Neural cell (in vitro differentiated cells): ENCODE data around the gene ONECUT1. TPM values are rescaled to one million over a fixed set of nuclear protein-coding genes. Genes with fewer than 3 reads are reported as not detected.

Source experiments
- H2AFZ ChIP-seq: fragments of 200-600, 300-800 bp; sonication (generic), shearing (Covaris generic); 2 replicates; pipeline ENCODE4 v1.6.0; 2014; ENCODE audit warnings: low read depth, mild to moderate bottlenecking, antibody characterized with exemption, low read length, moderate library complexity
- H3F3A ChIP-seq: fragments of 200-600 bp; shearing (Covaris generic); 2 replicates; pipeline ENCODE4 v1.6.1; 2016; ENCODE audit warnings: mild to moderate bottlenecking, moderate library complexity, mixed read lengths, antibody characterized with exemption, low read length; ENCODE audit not compliant: insufficient read depth, poor library complexity, severe bottlenecking
- H3K27ac ChIP-seq: fragments of 200-600, 300-800 bp; sonication (generic), shearing (Covaris generic); 2 replicates; pipeline ENCODE4 v1.5.1; 2014; ENCODE audit warnings: mild to moderate bottlenecking, low read length, moderate library complexity
- H3K27me3 ChIP-seq: fragments of 300-800, 200-600 bp; sonication (generic), shearing (Covaris generic); 2 replicates; pipeline ENCODE4 v1.6.0; 2014; ENCODE audit warnings: mild to moderate bottlenecking, low read depth, low read length, moderate library complexity; ENCODE audit not compliant: insufficient read depth
- H3K36me3 ChIP-seq: fragments of 300-800, 200-600 bp; sonication (generic), shearing (Covaris generic); 2 replicates; pipeline ENCODE4 v1.5.1; 2014; ENCODE audit warnings: mild to moderate bottlenecking, antibody characterized with exemption, low read length, moderate library complexity; ENCODE audit not compliant: insufficient read depth
- H3K4me2 ChIP-seq: fragments of 300-800, 200-600 bp; sonication (generic), shearing (Covaris generic); 2 replicates; pipeline ENCODE4 v1.6.0; 2014; ENCODE audit warnings: mild to moderate bottlenecking, low read length
- H3K4me3 ChIP-seq: fragments of 300-800, 200-600 bp; sonication (generic), shearing (Covaris generic); 2 replicates; pipeline ENCODE4 v1.5.1; 2014; ENCODE audit warnings: mild to moderate bottlenecking, low read length, moderate library complexity
- H3K79me2 ChIP-seq: fragments of 200-600 bp; shearing (Covaris generic); replicated peaks from 2 replicates; pipeline ENCODE4 v1.6.0; 2014; ENCODE audit warnings: mild to moderate bottlenecking, low read length, moderate library complexity; ENCODE audit not compliant: insufficient read depth
- H3K9ac ChIP-seq: fragments of 300-800, 200-600 bp; sonication (generic), shearing (Covaris generic); 2 replicates; pipeline ENCODE4 v1.6.1; 2016; ENCODE audit warnings: mild to moderate bottlenecking, low read length, mixed read lengths
- H3K9me2 ChIP-seq: fragments of 200-600 bp; shearing (Covaris generic); 2 replicates; pipeline ENCODE4 v1.6.1; 2016; ENCODE audit warnings: mild to moderate bottlenecking, low read length, mixed read lengths; ENCODE audit not compliant: insufficient read depth
- H3K9me3 ChIP-seq: fragments of 200-600, 300-800 bp; sonication (generic), shearing (Covaris generic); 2 replicates; pipeline ENCODE4 v1.6.1; 2016; ENCODE audit warnings: mild to moderate bottlenecking, mixed run types, low read length, moderate library complexity, mixed read lengths
- H4K20me1 ChIP-seq: fragments of 200-600 bp; shearing (Covaris generic); 2 replicates; pipeline ENCODE4 v1.6.1; 2016; ENCODE audit warnings: mild to moderate bottlenecking, mixed run types; ENCODE audit not compliant: insufficient read depth
- CTCF ChIP-seq: fragments of 450-650 bp; IDR thresholded peaks from 2 replicates; pipeline ENCODE4 v1.5.1; 2014; ENCODE audit warnings: antibody characterized with exemption, mild to moderate bottlenecking, moderate library complexity; ENCODE audit not compliant: poor library complexity, severe bottlenecking
- EP300 ChIP-seq: fragments of 450-650 bp; conservative IDR thresholded peaks from 2 replicates; pipeline ENCODE4 v1.6.1; 2014; ENCODE audit warnings: antibody characterized with exemption, mild to moderate bottlenecking, moderate library complexity; ENCODE audit not compliant: poor library complexity, severe bottlenecking
- EZH2 ChIP-seq: fragments of 200-600, 300-800 bp; shearing (Covaris generic), sonication (generic); IDR thresholded peaks from 2 replicates; pipeline ENCODE4 v1.6.1; 2014; ENCODE audit warnings: antibody characterized with exemption, low read length, borderline replicate concordance, mild to moderate bottlenecking; ENCODE audit not compliant: insufficient read depth, poor library complexity, severe bottlenecking
- MXI1 ChIP-seq: fragments of 450-650 bp; conservative IDR thresholded peaks from 2 replicates; pipeline ENCODE4 v1.6.1; 2014; ENCODE audit warnings: antibody characterized with exemption, mild to moderate bottlenecking; ENCODE audit not compliant: poor library complexity, severe bottlenecking
- POLR2AphosphoS5 ChIP-seq: IDR thresholded peaks from 2 replicates; pipeline ENCODE4 v1.6.1; 2012
- RAD21 ChIP-seq: fragments of 450-650 bp; conservative IDR thresholded peaks from 2 replicates; pipeline ENCODE4 v1.6.1; 2014; ENCODE audit warnings: antibody characterized with exemption, mild to moderate bottlenecking, moderate library complexity
- REST ChIP-seq: IDR thresholded peaks from 2 replicates; pipeline ENCODE4 v1.6.1; 2012; ENCODE audit warnings: borderline replicate concordance
- SMC3 ChIP-seq: fragments of 450-650 bp; conservative IDR thresholded peaks from 2 replicates; pipeline ENCODE4 v1.6.1; 2014; ENCODE audit warnings: antibody characterized with exemption, mild to moderate bottlenecking, moderate library complexity; ENCODE audit not compliant: poor library complexity
- TAF1 ChIP-seq: IDR thresholded peaks from 2 replicates; pipeline ENCODE4 v1.6.1; 2012; ENCODE audit warnings: low read depth
- polyA plus RNA-seq: library from polyadenylated mRNA; depleted of rRNA; stranded (reverse); fragments of >200 nt; gene quantifications from 2 replicates; pipeline ENCODE4 v1.2.3, GENCODE V29; 2014

ONECUT1 gene
- polyA plus RNA-seq, 1 donor from 2014 or later = 1.2 TPM

GRCh38 chr15:52806284-52806655, 16.1 kb upstream of the ONECUT1 start:
- H2AFZ ChIP-seq = no peak overlapping the region
- H4K20me1 ChIP-seq = no peaks in the 10 kb centered on the region
- H3K27me3 ChIP-seq = peaks cover 76% of the 10 kb centered on the region
- H3K27ac ChIP-seq = no peak overlapping the region
- no peaks in the 10 kb centered on the region for H3K9me3 ChIP-seq
- H3K36me3 ChIP-seq = no peaks in the 10 kb centered on the region
- H3K9me2 ChIP-seq = no peaks in the 10 kb centered on the region
- TF ChIP-seq EZH2 = no peak
- no peak for TF ChIP-seq POLR2AphosphoS5
- TF ChIP-seq EP300 = no peak
- no peak for TF ChIP-seq TAF1
- no peak for TF ChIP-seq MXI1
- TF ChIP-seq SMC3 = no peak
- TF ChIP-seq RAD21 = no peak
- no peak for TF ChIP-seq REST
- TF ChIP-seq CTCF = no peak
- no peaks in the 10 kb centered on the region for H3K79me2 ChIP-seq
- no peak overlapping the region for H3K9ac ChIP-seq
- no peak overlapping the region for H3K4me2 ChIP-seq
- H3K4me3 ChIP-seq = no peak overlapping the region
- no peaks in the 10 kb centered on the region for H3F3A ChIP-seq

- Histone ChIP-seq H3K9me2 (no peaks in the 10 kb centered on the region), H3F3A (no peaks in the 10 kb centered on the region), H3K27me3 (peaks cover 83% of the 10 kb centered on the region), H3K79me2 (no peaks in the 10 kb centered on the region), H3K4me2 (no peak overlapping the region), H3K27ac (no peak overlapping the region), H3K9ac (no peak overlapping the region), H2AFZ (no peak overlapping the region), H3K9me3 (no peaks in the 10 kb centered on the region), H3K4me3 (peak overlapping the region; percentile 34), H3K36me3 (no peaks in the 10 kb centered on the region), H4K20me1 (no peaks in the 10 kb centered on the region)
- TF ChIP-seq EZH2 (peak; percentile 26), POLR2AphosphoS5 (no peak), MXI1 (no peak), CTCF (peak; percentile 36)
Measured at GRCh38 chr15:52805351-52806283, 15.5 kb upstream of the ONECUT1 start.
